ENCODE data around the gene FAM181A.

FAM181A gene

DNA sequence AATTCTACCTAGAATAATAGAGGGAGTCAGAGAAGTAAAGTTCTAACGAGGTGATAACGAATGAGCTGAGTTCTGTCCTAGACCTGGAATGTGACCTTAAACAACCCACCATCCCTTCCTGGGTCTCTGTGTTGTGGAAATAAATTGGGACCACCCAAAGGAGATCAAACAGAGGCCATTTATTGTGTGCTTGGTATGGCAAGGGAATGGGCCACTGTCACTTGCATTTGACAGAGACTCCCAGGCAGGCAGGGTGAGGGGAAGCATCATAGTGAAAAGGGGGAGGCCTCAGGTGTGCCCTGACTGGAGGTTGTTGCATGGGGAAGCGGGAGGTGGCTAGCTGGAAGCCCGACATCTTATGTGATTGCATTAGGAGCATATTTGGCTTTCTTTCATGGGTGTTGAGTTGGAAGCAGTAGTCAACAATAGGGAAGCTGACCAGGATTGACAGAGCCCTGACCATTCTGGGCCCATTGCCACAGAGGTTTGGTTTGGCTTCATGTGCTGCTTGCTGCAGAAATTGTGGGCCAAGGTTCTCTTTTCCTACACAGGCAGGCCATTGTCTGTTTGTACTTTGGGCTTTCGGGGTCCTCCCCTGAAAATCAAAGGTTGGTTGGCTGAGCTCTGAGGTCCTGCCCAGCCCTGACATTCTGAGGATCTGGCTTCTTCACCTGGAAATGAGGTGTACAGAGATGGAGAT lies 17.6 kb upstream of the FAM181A start:
- no peak for TF ChIP-seq CTCF (IDR thresholded peaks at IDR 0.05)

DNA sequence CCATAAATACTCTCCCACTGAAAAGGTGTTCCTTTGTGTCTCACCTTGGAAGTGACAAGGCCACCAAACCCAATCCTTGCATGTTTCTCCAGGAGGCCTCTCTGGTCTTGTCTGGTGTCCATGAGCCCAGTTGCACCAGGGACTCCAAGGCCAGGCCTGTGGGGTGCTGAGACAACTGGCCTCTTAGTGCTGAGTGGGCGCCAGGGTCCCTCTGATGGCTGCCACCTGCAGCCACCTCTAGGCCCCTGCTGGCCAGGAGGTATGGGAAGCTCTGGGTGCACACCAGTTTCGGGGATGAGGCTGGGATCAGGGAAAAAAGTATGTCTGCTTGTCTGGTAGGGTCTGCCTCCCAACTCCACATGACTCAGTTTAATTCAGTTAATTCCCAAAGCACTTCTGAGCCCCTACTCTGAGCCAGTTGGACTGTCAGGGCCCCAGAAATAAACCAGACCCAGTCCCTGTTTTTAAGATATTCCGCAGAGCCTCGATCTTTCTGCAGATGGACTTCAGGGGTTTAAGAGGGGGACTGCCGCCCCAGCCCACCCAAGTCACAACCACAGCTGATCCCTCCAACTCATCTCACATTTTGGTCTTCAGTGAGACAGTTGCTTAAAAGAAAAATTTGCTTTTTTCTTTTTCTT lies 15.0 kb upstream of the FAM181A start:
- no peak for TF ChIP-seq CTCF (IDR thresholded peaks at IDR 0.05)

GRCh38 chr14:93912782-93913181 lies 14.4 kb upstream of the FAM181A start:
- no peak for TF ChIP-seq CTCF (IDR thresholded peaks at IDR 0.05)

GRCh38 chr14:93914278-93914677 lies 12.9 kb upstream of the FAM181A start:
- no peak for TF ChIP-seq CTCF (IDR thresholded peaks at IDR 0.05)

- no peak for TF ChIP-seq CTCF (IDR thresholded peaks at IDR 0.05)
Observed at GRCh38 chr14:93915070-93915705, 12.0 kb upstream of the FAM181A start.

GRCh38 chr14:93915800-93916199 lies 11.3 kb upstream of the FAM181A start:
- TF ChIP-seq CTCF (IDR thresholded peaks at IDR 0.05): no peak

- no peak for TF ChIP-seq CTCF (IDR thresholded peaks at IDR 0.05)
Observed at GRCh38 chr14:93916498-93916897, 10.6 kb upstream of the FAM181A start.
